Measurements from ENCODE around the gene GRID1. TPM values are rescaled to one million over a fixed set of nuclear protein-coding genes. Genes with fewer than 3 reads are reported as not detected.

Gene GRID1
- total RNA-seq, 4 donors from 2014 or later: 0.03 to 2.7 (median 0.49) TPM

GRCh38 chr10:85667638-85668233 is 698.9 kb downstream of the GRID1 start:
- Histone ChIP-seq H3K4me1 (no peaks in the 10 kb centered on the region), H3K4me3 (no peak overlapping the region), H3K27me3 (no peaks in the 10 kb centered on the region), H3K27ac (no peak overlapping the region), H3K36me3 (no peaks in the 10 kb centered on the region), H3K9me3 (peaks cover 0 to 6% (median 0%) of the 10 kb centered on the region in 3 donors)
- no peak for DNase-seq
- TF ChIP-seq POLR2A (IDR thresholded peaks at IDR 0.05): no peak
- TF ChIP-seq, protein P1, sequence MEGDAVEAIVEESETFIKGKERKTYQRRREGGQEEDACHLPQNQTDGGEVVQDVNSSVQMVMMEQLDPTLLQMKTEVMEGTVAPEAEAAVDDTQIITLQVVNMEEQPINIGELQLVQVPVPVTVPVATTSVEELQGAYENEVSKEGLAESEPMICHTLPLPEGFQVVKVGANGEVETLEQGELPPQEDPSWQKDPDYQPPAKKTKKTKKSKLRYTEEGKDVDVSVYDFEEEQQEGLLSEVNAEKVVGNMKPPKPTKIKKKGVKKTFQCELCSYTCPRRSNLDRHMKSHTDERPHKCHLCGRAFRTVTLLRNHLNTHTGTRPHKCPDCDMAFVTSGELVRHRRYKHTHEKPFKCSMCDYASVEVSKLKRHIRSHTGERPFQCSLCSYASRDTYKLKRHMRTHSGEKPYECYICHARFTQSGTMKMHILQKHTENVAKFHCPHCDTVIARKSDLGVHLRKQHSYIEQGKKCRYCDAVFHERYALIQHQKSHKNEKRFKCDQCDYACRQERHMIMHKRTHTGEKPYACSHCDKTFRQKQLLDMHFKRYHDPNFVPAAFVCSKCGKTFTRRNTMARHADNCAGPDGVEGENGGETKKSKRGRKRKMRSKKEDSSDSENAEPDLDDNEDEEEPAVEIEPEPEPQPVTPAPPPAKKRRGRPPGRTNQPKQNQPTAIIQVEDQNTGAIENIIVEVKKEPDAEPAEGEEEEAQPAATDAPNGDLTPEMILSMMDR (IDR thresholded peaks at IDR 0.05): no peak
- intact Hi-C loops (cut with DNase I): no loop called here
- WGBS, 2 donors: 32 to 61% methylated on average over 3 to 5 of the region's 5 CpGs

- Histone ChIP-seq H3K9me3 (no peaks in the 10 kb centered on the region), H3K4me1 (no peaks in the 10 kb centered on the region), H3K36me3 (no peaks in the 10 kb centered on the region), H3K4me3 (no peak overlapping the region), H3K27ac (no peak overlapping the region), H3K27me3 (no peaks in the 10 kb centered on the region)
- TF ChIP-seq POLR2A (IDR thresholded peaks at IDR 0.05): no peak
- TF ChIP-seq, protein P1 (IDR thresholded peaks at IDR 0.05): no peak
- 68 to 70% methylated on average over 5 to 6 of the region's 6 CpGs for WGBS, 2 donors
- intact Hi-C loops (cut with DNase I): no loop called here
- DNase-seq: no peak
These were observed 699.6 kb downstream of the GRID1 start for GRCh38 chr10:85666987-85667386.

GRCh38 chr10:85666102-85666501 is 700.5 kb downstream of the GRID1 start:
- Histone ChIP-seq H3K4me1 (no peaks in the 10 kb centered on the region), H3K36me3 (no peaks in the 10 kb centered on the region), H3K27me3 (no peaks in the 10 kb centered on the region), H3K9me3 (no peaks in the 10 kb centered on the region), H3K4me3 (no peak overlapping the region), H3K27ac (no peak overlapping the region)
- intact Hi-C loops (cut with DNase I): no loop called here
- 50 to 60% methylated on average over 1 of the region's 2 CpGs for WGBS, 2 donors
- TF ChIP-seq, protein P1 (IDR thresholded peaks at IDR 0.05): no peak
- no peak for TF ChIP-seq POLR2A (IDR thresholded peaks at IDR 0.05)
- DNase-seq: no peak

DNA sequence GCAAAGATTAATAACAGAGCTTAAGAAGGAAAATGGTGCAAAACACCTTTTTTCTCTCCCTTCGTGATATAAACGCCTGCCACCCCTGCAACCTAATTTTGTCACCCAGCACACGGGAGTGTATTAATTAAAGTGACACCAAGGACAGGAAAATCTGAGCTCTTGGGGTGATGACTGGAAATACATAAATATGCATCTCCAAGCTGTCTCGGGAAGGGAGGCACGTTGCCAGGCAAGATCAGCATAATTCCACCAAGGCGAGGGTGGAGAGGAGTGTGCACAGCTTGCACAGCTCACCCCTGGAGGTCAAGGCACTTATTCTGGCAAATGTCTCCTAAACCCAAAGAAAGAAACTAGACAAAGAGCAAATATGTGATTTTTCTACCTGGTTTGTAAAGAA is 700.9 kb downstream of the GRID1 start:
- Histone ChIP-seq H3K27ac (no peak overlapping the region), H3K4me1 (no peaks in the 10 kb centered on the region), H3K27me3 (no peaks in the 10 kb centered on the region), H3K4me3 (no peak overlapping the region), H3K9me3 (no peaks in the 10 kb centered on the region), H3K36me3 (no peaks in the 10 kb centered on the region)
- DNase-seq: no peak
- intact Hi-C loops (cut with DNase I): no loop called here
- WGBS, 2 donors: 49 to 64% methylated on average over 6 of the region's 6 CpGs
- TF ChIP-seq, protein P1 (IDR thresholded peaks at IDR 0.05): no peak
- no peak for TF ChIP-seq POLR2A (IDR thresholded peaks at IDR 0.05)

DNA sequence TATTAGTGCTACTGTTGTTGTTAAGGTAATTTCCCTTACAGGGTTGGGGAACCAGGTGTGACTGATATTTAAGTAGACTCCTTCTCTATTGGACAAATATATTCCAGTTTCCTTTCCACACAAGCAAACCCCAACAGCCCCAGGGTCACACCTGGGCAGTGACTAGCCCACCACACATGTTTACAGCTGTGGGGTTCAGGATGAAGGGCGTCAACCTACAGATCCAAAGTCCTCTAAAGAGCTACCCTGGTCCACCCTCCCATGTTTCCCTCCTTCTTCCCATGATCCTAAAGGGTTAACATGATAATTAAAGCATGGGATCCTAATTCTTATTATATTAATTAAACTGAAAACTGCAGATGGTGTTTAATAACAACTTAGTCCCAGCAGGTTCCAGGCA is 701.5 kb downstream of the GRID1 start:
- TF ChIP-seq, protein P1 (IDR thresholded peaks at IDR 0.05): no peak
- no peak for TF ChIP-seq POLR2A (IDR thresholded peaks at IDR 0.05)
- H3K27ac ChIP-seq: no peak overlapping the region
- H3K36me3 ChIP-seq: no peaks in the 10 kb centered on the region
- H3K27me3 ChIP-seq: no peaks in the 10 kb centered on the region
- no peak overlapping the region for H3K4me3 ChIP-seq
- whole genome bisulfite sequencing, 2 donors: 56 to 77% methylated on average over 1 of the region's 1 CpG
- intact Hi-C loops (cut with DNase I): no loop called here
- H3K9me3 ChIP-seq: no peaks in the 10 kb centered on the region
- H3K4me1 ChIP-seq: no peaks in the 10 kb centered on the region
- DNase-seq: no peak

All from esophagus squamous epithelium (tissue), 5 donors.